ENCODE results near the gene NRG3.

The NRG3 gene

GRCh38 chr10:82464966-82465365 is 590.0 kb downstream of the NRG3 start (continued):
- TF ChIP-seq PRDM2 (tag by site-specific recombination; IDR thresholded peaks at IDR 0.05; ENCODE audit: borderline replicate concordance) = no peak

- ChIA-PET POLR2A (no interaction called here), CTCF (no interaction called here)
- Histone ChIP-seq H3K27ac (ENCODE audit: extremely low read depth, low read depth, low read length) (no peak overlapping the region), H3K4me3 (ENCODE audit: low read depth, low read length) (no peak overlapping the region), H3K36me3 (ENCODE audit: control insufficient read depth in 2 of 2, insufficient read depth in 1 of 2, low read length in 2 of 2) (no peaks in the 10 kb centered on the region), H3K4me1 (ENCODE audit: control insufficient read depth, insufficient read depth, low read length) (no peaks in the 10 kb centered on the region), H3K9me3 (ENCODE audit: control insufficient read depth, insufficient read depth, low read depth, low read length) (no peaks in the 10 kb centered on the region)
- TF ChIP-seq KLF9 (tag by site-specific recombination; IDR thresholded peaks at IDR 0.05; ENCODE audit: low read depth) = no peak
- TF ChIP-seq ZNF544 (tag by site-specific recombination; IDR thresholded peaks at IDR 0.05) = no peak
- no peak for TF ChIP-seq ZNF624 (tag by site-specific recombination; IDR thresholded peaks at IDR 0.05)
- TF ChIP-seq ZNF560 (tag by site-specific recombination; IDR thresholded peaks at IDR 0.05; ENCODE audit: borderline replicate concordance) = no peak
- TF ChIP-seq ZNF48 (tag by site-specific recombination; IDR thresholded peaks at IDR 0.05) = no peak
- no peak for TF ChIP-seq ZFP37 (tag by site-specific recombination; IDR thresholded peaks at IDR 0.05)
- no peak for TF ChIP-seq ZFP69B (tag by site-specific recombination; IDR thresholded peaks at IDR 0.05)
Measured at GRCh38 chr10:82468453-82468852, 593.5 kb downstream of the NRG3 start.

- no peaks in the 10 kb centered on the region for H3K4me1 ChIP-seq (ENCODE audit: control insufficient read depth, insufficient read depth, low read length)
- no peak overlapping the region for H3K27ac ChIP-seq (ENCODE audit: extremely low read depth, low read depth, low read length)
- TF ChIP-seq ZNF274 (IDR thresholded peaks at IDR 0.05; ENCODE audit: low read length) (no peak), ZNF274 (tag by site-specific recombination; IDR thresholded peaks at IDR 0.05; ENCODE audit: borderline replicate concordance) (no peak), SCRT2 (tag by site-specific recombination; IDR thresholded peaks at IDR 0.05) (no peak), ZNF707 (tag by site-specific recombination; IDR thresholded peaks at IDR 0.05) (no peak), ZNF501 (tag by site-specific recombination; IDR thresholded peaks at IDR 0.05) (no peak), ZBTB48 (tag by site-specific recombination; IDR thresholded peaks at IDR 0.05) (no peak), ZBTB1 (tag by site-specific recombination; IDR thresholded peaks at IDR 0.05) (no peak), KLF16 (tag by site-specific recombination; IDR thresholded peaks at IDR 0.05) (no peak)
- H3K36me3 ChIP-seq (ENCODE audit: control insufficient read depth in 2 of 2, insufficient read depth in 1 of 2, low read length in 2 of 2) = no peaks in the 10 kb centered on the region
- no peaks in the 10 kb centered on the region for H3K9me3 ChIP-seq (ENCODE audit: control insufficient read depth, insufficient read depth, low read depth, low read length)
- ChIA-PET POLR2A (no interaction called here), CTCF (no interaction called here)
- H3K4me3 ChIP-seq (ENCODE audit: low read depth, low read length) = no peak overlapping the region
Measured at GRCh38 chr10:82472406-82473335, 597.7 kb downstream of the NRG3 start.

All from HEK293 (cell line).